GM21515 (cell line): ENCODE data around the gene IL18RAP.
A peak's percentile ranks its signal among the peaks of the same experiment; 100 is the strongest.

Experiments used
- ATAC-seq: cut with Tn5 transposase; IDR thresholded peaks from one replicate; pipeline ENCODE4 v1.9.1; 2021; ENCODE audit not compliant: unreplicated experiment

IL18RAP gene

DNA sequence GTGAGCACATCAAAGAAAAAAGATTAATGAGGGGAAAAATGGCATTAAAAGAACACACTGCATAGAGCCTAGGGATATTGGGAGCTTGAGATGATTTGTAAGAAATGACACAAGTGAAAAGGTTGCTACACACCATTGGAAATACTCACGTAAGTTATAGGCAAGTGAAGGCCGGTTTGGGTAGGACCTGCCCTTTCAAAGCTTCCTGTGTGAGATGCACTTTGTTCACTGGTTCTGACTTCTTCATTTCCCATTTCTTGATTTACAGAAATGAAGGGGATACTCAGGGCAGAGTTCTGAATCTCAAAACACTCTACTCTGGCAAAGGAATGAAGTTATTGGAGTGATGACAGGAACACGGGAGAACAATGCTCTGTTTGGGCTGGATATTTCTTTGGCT is at the start of gene IL18RAP:
Gene IL18RAP (plus strand): TSS at position 251 of the 400 bp plus-strand sequence. CDS start 118 bp downstream, at position 369.
- no peak for ATAC-seq

DNA sequence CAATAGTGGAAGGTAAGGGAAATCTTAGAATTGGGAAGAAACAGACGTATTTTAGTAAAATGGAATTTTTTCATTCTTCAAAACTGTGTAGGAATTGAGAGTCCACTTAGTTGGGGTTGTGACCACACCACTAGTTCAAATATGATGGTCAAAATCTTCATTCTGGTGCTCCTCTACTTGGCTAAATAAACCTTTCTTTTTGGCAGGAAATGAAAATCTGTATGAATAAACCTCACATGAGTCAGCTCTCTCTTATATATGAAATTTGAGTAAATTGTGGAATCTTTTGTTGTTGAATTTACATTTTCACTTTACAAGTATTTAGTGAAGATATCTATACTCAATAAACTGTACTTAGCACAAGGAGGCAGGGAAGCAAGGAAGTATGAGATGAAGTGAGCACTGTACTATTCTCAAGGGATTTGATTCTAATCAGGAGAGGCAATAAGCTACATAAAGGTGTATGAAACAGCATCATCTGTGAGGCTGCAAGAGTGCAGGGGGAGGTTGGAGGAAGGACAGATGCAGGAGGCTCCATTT is 46.8 kb upstream of the IL18RAP start:
- ATAC-seq = no peak

GRCh38 chr2:102383722-102384121 is 39.2 kb upstream of the IL18RAP start:
- ATAC-seq = no peak

GRCh38 chr2:102385522-102385921 is 37.4 kb upstream of the IL18RAP start:
- no peak for ATAC-seq

DNA sequence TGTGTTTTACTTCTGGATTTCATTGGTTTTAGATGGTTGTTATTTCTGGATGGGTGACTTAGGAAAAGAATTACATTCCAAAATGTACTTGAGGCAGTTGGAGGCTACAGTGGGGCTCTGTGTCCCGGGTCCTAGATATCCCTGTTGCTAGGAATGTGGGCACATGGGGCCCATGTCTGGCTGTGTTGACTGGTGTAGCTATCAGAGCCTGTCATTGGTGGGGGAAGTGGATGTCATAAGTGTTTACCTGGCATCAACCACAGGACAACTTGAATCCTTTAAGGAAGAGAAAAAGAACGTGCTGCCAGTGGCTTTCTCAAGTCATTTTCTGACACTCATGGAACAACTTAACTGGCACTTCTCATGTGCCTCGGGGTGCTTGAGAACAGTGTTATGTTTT is 37.0 kb upstream of the IL18RAP start:
- ATAC-seq = no peak

DNA sequence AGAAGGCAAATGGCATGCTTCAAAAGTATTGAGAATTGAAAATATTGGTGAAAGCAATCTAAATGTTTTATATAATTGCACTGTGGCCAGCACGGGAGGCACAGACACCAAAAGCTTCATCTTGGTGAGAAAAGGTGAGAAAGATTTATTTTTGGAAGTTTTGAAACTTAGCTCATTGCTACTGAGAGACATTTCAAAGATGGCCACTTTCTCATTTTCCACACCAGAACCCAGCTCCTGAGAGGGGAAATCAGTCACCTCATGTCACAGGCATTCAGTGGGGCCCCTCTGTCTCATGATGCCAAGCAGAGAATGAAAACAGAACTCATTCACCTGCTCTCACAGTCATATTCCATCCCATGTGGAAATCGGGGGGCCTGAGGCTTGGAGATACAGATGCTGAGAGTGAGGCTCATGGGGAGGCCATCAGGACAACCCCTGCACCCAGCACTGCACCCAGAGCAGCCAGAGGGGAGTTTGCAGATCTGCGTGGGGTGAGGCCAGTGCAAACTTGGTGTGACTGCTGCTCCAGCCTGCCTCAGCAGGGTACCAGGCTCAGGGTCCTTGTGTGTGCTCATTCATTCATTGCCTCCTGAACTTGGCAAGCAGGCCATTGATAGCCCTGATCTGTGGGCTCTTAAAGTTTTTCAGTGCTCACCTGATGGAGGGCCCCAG is 36.0 kb upstream of the IL18RAP start:
- no peak for ATAC-seq

DNA sequence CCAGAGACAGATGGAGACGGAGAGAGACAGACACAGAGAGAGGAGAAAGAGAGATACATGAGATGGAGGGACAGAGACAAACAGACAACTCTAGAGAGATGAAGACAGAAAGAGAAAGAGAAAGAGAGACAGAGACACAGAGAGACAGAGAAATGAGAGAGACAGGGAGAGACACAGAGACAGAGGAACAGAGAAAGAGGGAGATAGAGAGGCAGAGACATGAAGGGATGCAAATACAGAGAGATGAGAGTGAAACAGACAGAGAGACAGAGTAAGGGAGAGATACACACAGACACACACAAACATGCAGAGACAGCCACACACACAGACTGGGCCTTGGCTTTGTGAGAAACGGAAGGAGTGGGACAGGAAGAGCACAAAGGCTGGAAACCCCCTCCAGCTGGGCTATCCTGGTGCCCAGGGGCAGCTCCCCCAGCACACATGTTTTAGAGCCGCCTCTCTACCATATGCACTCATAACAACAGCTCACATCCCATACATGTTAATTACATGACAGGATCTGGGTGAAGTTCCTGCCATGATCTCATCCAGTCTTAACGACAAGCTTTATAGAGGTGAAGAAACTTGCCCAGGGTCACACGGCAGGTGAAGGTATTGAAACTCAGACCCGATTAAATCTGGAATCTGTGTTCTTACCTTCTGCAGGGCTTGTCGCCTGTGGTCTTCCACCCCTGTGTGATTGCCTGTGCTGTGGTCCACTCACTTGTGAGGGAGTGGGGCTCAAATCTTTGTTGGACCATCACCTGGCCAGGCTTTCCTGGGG is 35.0 kb upstream of the IL18RAP start:
- no peak for ATAC-seq

GRCh38 chr2:102391565-102391964 is 31.4 kb upstream of the IL18RAP start:
- ATAC-seq = no peak

DNA sequence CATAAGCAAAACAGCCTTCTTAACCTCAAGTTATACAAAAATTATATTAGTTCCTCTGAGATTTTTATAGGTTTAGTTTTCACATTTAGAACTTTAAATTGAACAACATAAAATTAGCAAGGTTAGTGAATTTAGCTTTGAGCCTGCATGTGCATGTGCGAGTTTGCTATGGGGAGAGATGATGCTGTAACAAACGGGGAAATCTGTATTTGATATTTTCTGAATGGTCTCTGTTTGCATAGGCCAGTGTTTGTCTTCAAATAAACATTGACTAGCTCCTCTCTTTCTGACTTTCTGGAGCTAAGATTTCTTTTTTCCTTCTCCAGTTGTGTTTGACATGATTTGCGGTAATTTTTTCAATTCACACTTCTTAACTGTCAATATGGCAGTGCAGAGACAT is 30.9 kb upstream of the IL18RAP start:
- ATAC-seq = no peak

GRCh38 chr2:102392942-102393341 is 30.0 kb upstream of the IL18RAP start:
- no peak for ATAC-seq

DNA sequence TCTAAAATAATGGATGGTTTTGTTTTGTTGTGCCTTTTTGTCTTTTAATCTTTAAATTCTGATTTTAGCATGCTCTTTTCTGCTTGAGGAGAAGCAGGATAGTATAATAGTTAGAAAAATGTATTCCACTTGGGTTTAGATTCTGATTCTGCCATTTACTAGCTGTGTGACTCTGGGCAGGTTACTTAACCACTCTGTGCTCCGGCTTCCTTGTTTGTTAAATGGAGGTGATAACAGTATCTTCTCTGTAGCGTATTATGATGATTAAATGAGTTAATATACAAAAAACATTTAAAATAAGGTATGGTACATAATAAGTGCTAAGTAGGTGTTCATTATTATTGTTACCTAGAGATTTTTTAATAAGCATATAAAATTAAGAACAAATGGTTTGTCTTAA is 26.9 kb upstream of the IL18RAP start:
- ATAC-seq = no peak

DNA sequence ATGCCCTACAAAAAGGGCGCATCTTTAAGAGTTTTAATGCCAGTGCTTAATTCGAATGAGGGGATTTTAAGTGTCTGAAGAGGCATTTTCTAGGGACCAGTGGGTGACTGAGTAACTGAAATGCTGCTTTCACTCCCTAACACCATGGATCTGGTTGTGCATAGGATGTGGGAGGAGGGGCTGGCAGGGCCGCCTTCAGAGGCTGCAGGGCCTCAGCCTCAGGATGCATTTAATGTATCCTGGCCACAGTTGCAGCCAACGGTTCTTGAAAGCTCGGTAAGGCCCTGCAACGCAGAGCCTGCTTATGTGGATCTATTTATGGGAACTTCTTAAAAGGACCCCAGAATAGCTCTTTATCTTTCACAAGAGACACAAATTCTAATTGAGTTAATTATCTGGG is 25.8 kb upstream of the IL18RAP start:
- no peak for ATAC-seq

DNA sequence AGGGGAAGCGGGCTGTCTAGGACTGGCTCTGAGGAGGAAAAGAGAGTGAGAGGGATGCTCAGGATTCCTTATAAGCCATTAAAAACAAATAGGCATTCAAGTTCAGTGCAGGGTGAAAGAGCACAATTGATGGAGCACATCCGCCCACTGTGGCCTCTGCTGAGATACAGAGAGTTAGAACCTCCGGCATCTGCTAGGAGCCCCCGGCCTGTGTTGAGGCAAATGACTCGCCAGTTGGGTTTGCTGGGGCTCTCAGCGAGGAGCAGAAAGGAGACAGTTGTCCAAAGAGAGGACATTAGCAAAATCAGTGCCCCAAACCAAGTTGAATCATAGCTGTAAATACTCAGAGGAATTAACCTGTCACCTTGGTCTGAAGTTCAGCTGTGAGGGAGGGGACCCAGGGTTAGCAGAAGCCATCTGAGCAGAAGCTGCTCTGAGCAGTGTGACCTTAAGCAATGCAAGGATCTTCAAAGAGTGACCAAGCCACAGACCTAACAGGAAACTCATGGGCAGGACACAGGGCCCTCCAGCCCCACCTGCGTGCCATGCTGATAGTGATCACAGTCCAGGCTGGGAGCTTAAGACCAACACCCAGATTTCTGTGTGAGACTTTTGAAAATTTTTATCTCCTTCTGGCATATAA is 23.3 kb upstream of the IL18RAP start:
- ATAC-seq = no peak

DNA sequence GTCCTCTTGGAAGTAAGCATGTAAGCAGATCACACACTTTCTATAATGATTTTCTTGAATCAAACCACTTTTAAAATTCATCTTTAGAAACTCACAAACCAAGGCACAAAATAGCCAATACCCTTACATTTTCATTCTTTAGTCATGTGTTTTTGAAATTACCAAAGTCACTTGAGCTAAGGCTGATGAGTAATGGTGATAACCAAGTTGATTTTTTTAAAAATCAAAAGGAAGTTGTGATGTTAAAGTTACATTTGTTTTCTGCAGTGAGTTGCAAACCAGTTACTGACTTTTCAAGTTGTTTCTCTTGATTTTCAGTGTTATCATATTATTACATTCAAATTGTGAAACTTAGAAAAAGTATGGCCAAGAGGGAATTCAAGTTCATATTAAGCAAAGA is 21.5 kb upstream of the IL18RAP start:
- no peak for ATAC-seq

GRCh38 chr2:102401865-102402264 is 21.1 kb upstream of the IL18RAP start:
- ATAC-seq = no peak

DNA sequence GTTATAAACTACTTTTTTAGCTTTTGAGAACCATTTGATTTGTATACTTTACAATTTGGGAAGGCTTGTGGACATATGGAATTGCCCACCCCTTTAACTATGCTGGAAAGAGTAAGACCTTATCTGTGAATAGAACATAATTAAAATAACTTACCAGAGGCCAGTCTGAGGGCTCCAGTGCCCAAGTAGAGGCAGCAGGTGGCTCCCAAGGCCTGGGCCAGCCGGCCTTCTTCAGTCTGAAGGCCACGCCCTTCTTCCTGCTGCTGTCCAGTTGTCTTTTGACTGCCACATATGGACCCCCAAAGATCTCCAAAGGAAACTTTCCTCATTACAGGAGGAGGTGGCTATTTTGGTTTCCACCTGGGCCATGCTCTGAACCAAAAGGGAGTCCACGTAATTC is 12.0 kb upstream of the IL18RAP start:
- no peak for ATAC-seq

DNA sequence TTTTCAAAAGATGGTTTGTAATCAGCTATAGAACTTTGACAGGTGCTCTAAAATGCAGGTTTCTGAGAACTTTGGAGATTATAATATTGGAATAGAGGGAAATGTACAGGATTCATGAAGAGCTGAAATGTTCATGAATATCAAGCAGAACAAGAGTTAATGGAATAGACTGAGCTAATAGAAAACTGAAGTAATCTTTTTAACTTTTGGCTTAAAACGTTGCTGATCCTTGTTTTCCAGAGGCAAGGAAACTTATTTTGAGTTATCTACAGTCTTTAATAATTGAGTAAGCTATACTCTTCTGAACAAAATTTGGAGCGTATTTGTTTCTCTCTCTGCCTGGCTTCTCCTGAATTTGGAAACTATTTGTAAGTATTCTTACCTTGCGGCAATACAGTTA is 10.8 kb upstream of the IL18RAP start:
- ATAC-seq = no peak

DNA sequence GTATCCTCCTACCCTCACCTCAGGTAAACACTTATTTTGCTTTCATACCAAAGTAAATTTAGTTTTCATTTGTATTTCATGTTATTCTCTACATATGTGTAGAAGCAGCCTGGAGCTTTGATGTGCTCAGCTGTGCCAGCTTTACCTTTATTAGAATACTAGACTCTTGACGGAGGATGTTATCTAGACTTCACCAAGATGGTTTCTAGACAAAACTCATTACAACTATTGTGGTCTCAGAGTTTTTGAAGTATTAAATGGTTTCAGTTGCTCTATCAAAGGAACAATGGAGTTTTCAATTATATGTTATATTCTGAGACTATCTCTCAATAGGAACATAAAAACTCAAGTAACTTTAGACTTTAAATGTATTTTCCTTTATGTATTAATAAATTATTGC is 5.0 kb upstream of the IL18RAP start:
- ATAC-seq = peak; percentile 46

DNA sequence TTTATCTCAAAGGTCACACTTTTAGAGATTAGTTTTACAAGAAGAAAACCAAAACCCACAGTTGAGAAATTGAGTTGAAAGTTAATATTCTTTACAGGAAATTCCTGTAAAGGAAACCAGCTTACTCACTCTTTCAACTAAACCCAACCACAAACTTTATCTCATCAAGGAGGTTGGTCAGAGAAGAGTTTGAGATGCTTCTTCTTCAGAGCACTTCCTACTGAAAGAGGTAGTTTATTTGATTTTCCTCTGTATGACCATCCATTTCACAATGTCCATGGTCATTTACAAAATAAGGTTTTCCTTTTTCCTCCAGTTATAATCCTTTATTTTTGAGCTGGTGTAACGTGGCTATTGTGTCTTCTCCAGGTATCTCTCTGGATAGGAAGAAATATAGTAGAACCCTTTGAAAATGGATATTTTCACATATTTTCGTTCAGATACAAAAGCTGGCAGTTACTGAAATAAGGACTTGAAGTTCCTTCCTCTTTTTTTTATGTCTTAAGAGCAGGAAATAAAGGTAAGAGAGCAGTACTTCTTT is 4.5 kb upstream of the IL18RAP start:
- ATAC-seq = peak; percentile 76

DNA sequence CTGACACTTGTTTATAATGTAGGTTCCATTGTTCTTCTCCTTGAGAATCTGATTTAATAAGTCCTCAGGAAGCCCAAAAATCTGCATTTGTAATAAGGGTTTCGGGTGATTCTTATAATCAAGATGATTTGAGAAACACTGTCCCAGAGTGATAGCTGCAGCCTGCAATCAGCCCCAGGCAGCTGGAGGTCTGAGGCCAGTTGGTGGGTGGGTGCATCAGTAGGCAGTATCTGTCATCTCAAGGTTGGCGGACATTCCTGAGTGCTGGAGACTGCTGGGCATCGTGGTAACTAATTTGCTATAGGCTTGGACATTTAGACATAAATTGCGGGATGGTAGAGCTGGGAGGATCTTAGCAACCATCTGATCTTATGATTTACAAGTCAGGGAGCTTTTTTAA is 2.7 kb upstream of the IL18RAP start:
- ATAC-seq = no peak

GRCh38 chr2:102421890-102422759 is 835 bp upstream of the IL18RAP start:
- ATAC-seq = no peak
